OCI-LY1 (cell line): ENCODE results near the gene CHST8.

ENCODE experiments used
- H2AFZ ChIP-seq: fragments of 200-600 bp; sonication (generic), shearing (Covaris generic); 2 replicates; pipeline ENCODE4 v1.6.0; 2014; ENCODE audit warnings: antibody characterized with exemption, mild to moderate bottlenecking, low read length
- H3F3A ChIP-seq: fragments of 200-600 bp; sonication (generic), shearing (Covaris generic); 2 replicates; pipeline ENCODE4 v1.6.0; 2014; ENCODE audit warnings: mild to moderate bottlenecking, antibody characterized with exemption, low read length, moderate library complexity; ENCODE audit not compliant: insufficient read depth
- H3K27ac ChIP-seq: fragments of 200-600 bp; sonication (generic); 2 replicates; pipeline ENCODE4 v1.5.1; 2014; ENCODE audit warnings: low read length, mixed run types, mild to moderate bottlenecking, low read depth; ENCODE audit not compliant: poor library complexity, severe bottlenecking
- H3K27me3 ChIP-seq: fragments of 200-600 bp; sonication (generic); 2 replicates; pipeline ENCODE4 v1.6.0; 2014; ENCODE audit warnings: antibody characterized with exemption, mild to moderate bottlenecking, low read length, moderate library complexity; ENCODE audit not compliant: insufficient read depth
- H3K36me3 ChIP-seq: fragments of 200-600 bp; sonication (generic); 2 replicates; pipeline ENCODE4 v1.6.1; 2014; ENCODE audit warnings: mild to moderate bottlenecking, antibody characterized with exemption, low read length, moderate library complexity, mixed read lengths; ENCODE audit not compliant: insufficient read depth
- H3K4me1 ChIP-seq: fragments of 200-600 bp; sonication (generic); 2 replicates; pipeline ENCODE4 v1.5.1; 2014; ENCODE audit warnings: mild to moderate bottlenecking, low read length, moderate library complexity; ENCODE audit not compliant: insufficient read depth, severe bottlenecking
- H3K4me2 ChIP-seq: fragments of 200-600 bp; sonication (generic), shearing (Covaris generic); 2 replicates; pipeline ENCODE4 v1.6.1; 2014; ENCODE audit warnings: low read length
- H3K4me3 ChIP-seq: fragments of 200-600 bp; sonication (generic); 2 replicates; pipeline ENCODE4 v1.5.1; 2014; ENCODE audit warnings: low read length, low read depth, mild to moderate bottlenecking, mixed read lengths; ENCODE audit not compliant: poor library complexity, severe bottlenecking
- H3K79me2 ChIP-seq: fragments of 200-600 bp; shearing (Covaris generic); 2 replicates; pipeline ENCODE4 v1.6.1; 2016; ENCODE audit warnings: mixed run types, low read length, mixed read lengths; ENCODE audit not compliant: insufficient read depth
- H3K9ac ChIP-seq: fragments of 200-600 bp; sonication (generic), shearing (Covaris generic); 2 replicates; pipeline ENCODE4 v1.6.1; 2014; ENCODE audit warnings: mild to moderate bottlenecking, low read length, mixed read lengths
- H3K9me2 ChIP-seq: fragments of 200-600 bp; sonication (generic), shearing (Covaris generic); 2 replicates; pipeline ENCODE4 v1.6.1; 2014; ENCODE audit warnings: low read depth, mild to moderate bottlenecking, low read length, mixed read lengths
- H3K9me3 ChIP-seq: fragments of 200-600 bp; shearing (Covaris generic); 2 replicates; pipeline ENCODE4 v1.6.1; 2014; ENCODE audit warnings: low read length, mixed read lengths
- H4K20me1 ChIP-seq: fragments of 200-600 bp; sonication (generic), shearing (Covaris generic); 2 replicates; pipeline ENCODE4 v1.6.0; 2016; ENCODE audit warnings: mild to moderate bottlenecking, low read length; ENCODE audit not compliant: insufficient read depth
- EZH2 ChIP-seq: fragments of 200-600 bp; sonication (generic), shearing (Covaris generic); IDR thresholded peaks from 2 replicates; pipeline ENCODE4 v1.8.0; 2017; ENCODE audit warnings: borderline replicate concordance, mixed run types, mild to moderate bottlenecking, antibody characterized with exemption, low read length, moderate library complexity, mixed read lengths
- TF ChIP-seq, protein P1 (sequence below): fragments of 200-600 bp; sonication (generic), shearing (Covaris generic); IDR thresholded peaks from 2 replicates; pipeline ENCODE4 v1.5.1; 2017; ENCODE audit warnings: mild to moderate bottlenecking, antibody characterized with exemption, low read length, moderate library complexity, mixed read lengths

The CHST8 gene

DNA sequence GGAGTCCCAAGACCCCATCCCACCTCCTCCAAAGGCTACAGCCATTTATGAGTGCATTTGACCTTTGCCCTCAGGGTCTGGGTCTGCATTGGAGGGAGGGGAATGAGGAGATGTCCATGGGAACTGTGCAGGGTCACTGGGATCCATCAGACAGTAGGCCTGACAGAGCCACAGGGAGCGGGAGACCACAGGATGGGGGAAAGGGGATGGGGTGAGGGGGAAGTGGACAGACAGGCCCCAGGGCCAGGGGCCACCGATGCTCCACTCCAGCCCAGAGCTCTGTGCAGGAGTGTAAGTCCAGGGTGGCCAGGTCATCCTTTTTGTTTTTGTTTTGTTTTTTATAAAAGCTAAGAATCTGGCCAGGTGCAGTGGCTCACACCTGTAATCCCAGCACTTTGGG lies 82.5 kb downstream of the CHST8 start:
- no peaks in the 10 kb centered on the region for H3K9me3 ChIP-seq
- no peaks in the 10 kb centered on the region for H3K36me3 ChIP-seq
- no peak overlapping the region for H3K4me3 ChIP-seq
- H4K20me1 ChIP-seq = no peaks in the 10 kb centered on the region
- no peak overlapping the region for H3K27ac ChIP-seq
- no peaks in the 10 kb centered on the region for H3K4me1 ChIP-seq
- TF ChIP-seq, protein P1, sequence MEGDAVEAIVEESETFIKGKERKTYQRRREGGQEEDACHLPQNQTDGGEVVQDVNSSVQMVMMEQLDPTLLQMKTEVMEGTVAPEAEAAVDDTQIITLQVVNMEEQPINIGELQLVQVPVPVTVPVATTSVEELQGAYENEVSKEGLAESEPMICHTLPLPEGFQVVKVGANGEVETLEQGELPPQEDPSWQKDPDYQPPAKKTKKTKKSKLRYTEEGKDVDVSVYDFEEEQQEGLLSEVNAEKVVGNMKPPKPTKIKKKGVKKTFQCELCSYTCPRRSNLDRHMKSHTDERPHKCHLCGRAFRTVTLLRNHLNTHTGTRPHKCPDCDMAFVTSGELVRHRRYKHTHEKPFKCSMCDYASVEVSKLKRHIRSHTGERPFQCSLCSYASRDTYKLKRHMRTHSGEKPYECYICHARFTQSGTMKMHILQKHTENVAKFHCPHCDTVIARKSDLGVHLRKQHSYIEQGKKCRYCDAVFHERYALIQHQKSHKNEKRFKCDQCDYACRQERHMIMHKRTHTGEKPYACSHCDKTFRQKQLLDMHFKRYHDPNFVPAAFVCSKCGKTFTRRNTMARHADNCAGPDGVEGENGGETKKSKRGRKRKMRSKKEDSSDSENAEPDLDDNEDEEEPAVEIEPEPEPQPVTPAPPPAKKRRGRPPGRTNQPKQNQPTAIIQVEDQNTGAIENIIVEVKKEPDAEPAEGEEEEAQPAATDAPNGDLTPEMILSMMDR = no peak
- TF ChIP-seq EZH2 = no peak
- H3K9me2 ChIP-seq = no peaks in the 10 kb centered on the region
- H3K27me3 ChIP-seq = no peaks in the 10 kb centered on the region
- H3K4me2 ChIP-seq = no peak overlapping the region
- H3K9ac ChIP-seq = no peak overlapping the region
- no peaks in the 10 kb centered on the region for H3K79me2 ChIP-seq
- H2AFZ ChIP-seq = no peak overlapping the region
- no peaks in the 10 kb centered on the region for H3F3A ChIP-seq

DNA sequence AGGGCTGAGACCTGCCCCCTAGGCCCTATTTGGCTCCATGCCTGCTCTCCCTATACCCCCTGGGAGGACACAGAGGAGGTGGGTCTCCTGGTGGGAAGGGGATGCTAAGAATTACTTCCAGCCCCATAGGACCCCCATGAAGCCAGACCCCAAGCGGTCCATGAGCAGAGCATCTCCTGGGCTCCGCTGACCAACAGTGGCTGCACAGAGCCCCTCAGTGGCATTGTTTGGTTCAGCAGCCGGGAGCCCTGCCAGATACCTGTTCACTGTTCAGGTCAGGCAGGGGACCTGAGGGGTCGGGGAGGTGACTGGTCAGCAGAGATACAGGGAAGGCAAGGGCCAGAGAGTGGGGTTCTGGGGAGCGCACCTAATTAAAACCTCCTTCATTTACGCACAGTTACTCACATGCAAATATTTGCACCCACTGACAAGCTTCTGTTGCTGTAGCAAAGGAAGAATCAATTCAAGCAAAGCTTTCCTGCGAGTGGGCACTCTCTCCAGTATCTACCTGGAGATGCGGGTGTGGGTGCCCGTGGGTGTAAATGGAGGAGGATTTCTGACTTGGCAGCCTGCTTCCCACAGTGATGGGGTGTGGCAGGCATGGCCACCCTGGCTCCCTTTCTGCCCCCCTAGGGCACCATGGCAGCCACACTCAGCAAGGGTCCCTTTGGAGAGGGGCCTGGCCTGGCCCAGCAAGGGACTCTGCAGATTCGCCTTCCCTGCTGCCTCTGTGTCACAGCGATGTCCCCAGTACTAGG lies 83.5 kb downstream of the CHST8 start:
- H2AFZ ChIP-seq = no peak overlapping the region

DNA sequence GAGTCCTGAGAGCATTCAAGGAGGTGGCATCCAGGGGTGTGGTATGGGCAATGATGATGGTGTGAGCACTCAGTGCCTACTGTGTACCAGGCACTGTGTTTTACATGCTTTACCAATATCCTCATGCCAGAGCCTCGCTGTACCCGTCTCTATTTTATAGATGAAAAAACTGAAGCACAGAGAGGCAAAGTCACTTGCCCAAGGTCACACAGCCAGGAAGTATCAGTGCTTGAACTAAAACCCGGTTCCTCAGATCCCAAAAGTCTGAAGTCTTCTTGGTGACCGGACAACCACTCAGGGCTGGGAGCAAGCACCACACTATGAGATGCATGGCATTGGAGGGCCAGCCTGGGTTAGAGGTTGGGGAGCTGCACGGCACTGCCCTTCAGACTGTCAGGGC lies 84.1 kb downstream of the CHST8 start:
- Histone ChIP-seq H2AFZ (no peak overlapping the region), H3K9me3 (no peaks in the 10 kb centered on the region)

More for the DNA sequence above, 83.5 kb downstream of the CHST8 start:
- H3K9ac ChIP-seq = no peak overlapping the region
- no peak overlapping the region for H3K4me2 ChIP-seq
- TF ChIP-seq EZH2 = no peak
- TF ChIP-seq, protein P1 = no peak
- H3F3A ChIP-seq = no peaks in the 10 kb centered on the region
- H3K9me3 ChIP-seq = no peaks in the 10 kb centered on the region
- no peak overlapping the region for H3K4me3 ChIP-seq
- H4K20me1 ChIP-seq = no peaks in the 10 kb centered on the region
- H3K27me3 ChIP-seq = no peaks in the 10 kb centered on the region
- no peaks in the 10 kb centered on the region for H3K4me1 ChIP-seq
- no peaks in the 10 kb centered on the region for H3K36me3 ChIP-seq
- H3K27ac ChIP-seq = no peak overlapping the region
- no peaks in the 10 kb centered on the region for H3K79me2 ChIP-seq
- H3K9me2 ChIP-seq = no peaks in the 10 kb centered on the region

More for the DNA sequence above, 84.1 kb downstream of the CHST8 start:
- Histone ChIP-seq H3K9ac (no peak overlapping the region), H3K4me1 (no peaks in the 10 kb centered on the region), H3K4me2 (no peak overlapping the region), H3K79me2 (no peaks in the 10 kb centered on the region), H4K20me1 (no peaks in the 10 kb centered on the region), H3K27ac (no peak overlapping the region), H3K4me3 (no peak overlapping the region), H3K36me3 (no peaks in the 10 kb centered on the region), H3K27me3 (no peaks in the 10 kb centered on the region), H3F3A (no peaks in the 10 kb centered on the region), H3K9me2 (no peaks in the 10 kb centered on the region)
- TF ChIP-seq, protein P1 = no peak
